Kidney tubule cell (primary cell): ENCODE results near the gene SLC35F6.
"Not testable (repeated sequence)": the region's sequence is repeated elsewhere in the genome, so short reads cannot be mapped to it uniquely, and the experiment has no call there.

Source experiments
- DNase-seq: peaks from one replicate; pipeline ENCODE4 v3.0.0-alpha.2; 2018; ENCODE audit warnings: low spot score

Gene SLC35F6

DNA sequence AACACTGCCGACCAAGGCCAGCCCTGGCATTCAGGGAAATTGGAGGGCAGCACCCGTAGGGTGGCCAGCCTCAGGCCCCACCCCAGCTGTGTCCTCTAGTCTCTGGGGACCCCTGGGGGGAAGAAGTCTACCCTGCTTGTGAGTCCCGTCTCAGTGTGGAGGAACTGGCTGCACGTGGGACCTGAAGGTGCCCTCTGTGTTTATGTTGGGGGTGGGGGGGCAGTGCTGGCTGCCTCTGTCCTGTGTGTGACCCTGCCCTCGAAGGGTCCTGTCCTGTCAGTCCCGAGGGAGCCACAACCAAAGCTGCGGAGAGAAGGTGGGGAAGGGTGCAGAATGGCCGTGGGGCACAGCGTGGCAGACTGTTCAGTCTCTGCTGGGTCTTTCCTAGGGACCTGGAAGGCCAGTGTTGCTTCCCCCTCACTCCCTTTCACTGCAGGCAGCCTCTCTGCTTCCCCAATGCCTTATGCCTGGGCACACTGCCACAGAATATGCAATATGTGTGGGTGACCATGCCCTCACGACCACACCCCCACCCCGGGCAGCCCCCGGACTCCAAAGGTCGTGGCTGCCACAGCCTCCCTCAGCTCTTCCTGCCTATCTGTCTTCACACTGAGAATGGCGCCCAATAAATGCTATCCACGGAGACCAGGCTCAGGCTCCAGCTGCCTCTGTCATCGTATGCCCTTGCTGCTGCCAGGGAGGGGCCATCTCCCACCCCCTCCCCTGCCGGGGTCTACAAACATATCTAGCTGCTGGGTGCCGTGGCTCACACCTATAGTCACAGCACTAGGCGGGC is 33.3 kb upstream of the SLC35F6 start:
- no peak for DNase-seq

DNA sequence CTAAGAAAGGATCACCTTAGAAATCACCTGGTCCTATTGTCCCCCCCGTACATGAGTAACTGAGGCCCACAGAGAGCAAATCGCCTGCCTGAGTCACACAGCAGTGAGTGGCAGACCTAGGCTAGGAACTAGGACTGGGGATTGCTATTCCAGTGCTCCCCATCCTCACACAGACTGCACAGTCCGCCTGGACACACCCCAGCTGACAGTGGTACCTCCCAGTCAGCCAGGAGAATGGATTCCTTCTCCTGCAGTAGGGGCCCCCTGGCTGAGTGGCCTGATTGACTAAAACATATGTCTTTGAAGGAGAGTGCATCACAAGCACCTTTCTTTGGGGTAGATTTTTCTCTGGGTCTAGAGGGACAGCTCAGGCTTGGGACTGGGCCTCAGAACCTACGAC is 32.4 kb upstream of the SLC35F6 start:
- no peak for DNase-seq

DNA sequence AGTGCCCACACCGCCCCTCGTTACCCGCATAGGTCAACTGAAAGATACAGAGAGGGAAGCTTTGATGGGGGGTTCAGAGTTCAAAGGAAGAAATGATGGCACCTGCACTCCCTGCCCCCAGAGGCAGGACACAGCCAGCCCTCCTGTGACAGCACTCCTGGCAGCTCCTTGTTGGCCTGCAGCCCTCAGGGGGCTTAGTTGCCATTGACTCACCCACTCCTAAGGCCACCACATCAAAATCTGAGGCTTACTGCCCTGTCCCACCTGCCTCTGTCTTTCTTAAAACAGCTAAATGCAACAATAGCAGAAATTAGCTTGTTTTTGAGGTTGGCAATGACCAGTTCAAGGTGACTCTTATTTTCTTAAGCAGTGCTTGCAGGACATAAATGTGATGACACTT is 31.6 kb upstream of the SLC35F6 start:
- no peak for DNase-seq

DNA sequence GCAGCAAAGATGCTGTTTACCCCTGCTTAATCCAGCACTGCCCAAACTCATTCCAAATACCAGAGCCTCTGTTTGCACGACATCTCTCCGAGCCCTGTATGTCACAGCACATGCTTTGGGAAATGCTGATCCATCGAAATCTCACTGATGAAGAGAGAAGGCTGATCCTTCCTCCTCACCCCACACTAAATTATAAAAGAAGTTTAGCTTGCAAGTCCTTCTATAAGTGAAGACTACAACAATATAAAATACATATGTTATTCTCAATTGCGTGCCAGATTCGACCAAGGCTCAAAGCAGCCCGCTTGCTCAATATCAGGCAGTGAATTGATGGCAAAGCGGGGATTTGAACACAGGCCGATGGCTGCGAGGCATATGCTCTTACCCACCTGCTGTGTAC is 30.7 kb upstream of the SLC35F6 start:
- DNase-seq: no peak

DNA sequence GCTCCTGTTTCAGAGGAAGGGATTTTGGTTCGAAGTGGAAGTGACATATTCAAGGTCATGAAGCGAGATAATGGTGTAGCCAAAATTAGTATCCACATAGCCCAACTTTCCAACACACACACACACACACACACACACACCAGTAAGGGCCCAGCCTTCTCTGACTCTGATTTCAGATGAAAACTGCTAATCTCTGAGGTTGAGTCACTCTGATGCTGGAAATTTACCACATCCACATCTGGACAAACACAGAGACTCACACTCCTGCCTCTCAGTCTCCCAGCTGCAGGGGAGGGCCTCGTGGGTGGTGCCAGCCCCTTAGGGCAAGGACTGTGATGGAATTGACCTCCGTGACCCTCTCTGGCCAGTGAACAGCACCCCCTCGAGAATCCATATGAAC is 29.0 kb upstream of the SLC35F6 start:
- peak; percentile 44 for DNase-seq

DNA sequence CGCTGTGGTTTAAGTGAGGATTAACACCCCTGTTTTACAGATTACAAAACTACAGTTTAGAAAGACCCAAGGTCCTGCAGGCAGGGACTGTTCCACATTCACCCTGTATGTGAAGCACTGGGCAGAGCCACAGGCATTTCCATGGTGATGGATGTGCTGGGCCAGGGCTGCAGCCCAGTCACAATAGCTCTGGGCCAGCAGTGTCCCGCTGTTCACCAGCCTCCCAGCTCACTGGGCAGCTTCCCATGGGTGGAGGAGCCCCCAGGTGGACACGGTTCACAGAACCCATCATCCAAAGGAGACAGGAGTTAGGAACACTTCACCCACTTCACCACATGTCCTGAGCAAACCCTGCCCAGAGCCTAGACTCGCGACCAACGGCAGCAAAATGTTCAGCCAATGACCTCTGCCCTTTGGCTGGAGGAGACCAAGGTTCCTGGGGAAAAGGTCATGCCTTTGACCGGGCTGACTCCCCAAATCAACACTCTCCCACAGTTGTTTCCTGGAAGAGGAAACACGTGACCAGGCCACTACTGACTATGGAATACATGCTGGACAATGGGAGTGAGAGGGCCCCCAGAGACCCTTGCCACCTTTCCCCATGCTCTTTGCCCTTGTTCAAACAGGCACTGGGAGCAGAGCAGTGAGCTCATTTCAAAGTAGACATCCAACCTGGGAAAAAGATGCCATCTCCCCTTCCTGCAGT is 28.0 kb upstream of the SLC35F6 start:
- DNase-seq: no peak

DNA sequence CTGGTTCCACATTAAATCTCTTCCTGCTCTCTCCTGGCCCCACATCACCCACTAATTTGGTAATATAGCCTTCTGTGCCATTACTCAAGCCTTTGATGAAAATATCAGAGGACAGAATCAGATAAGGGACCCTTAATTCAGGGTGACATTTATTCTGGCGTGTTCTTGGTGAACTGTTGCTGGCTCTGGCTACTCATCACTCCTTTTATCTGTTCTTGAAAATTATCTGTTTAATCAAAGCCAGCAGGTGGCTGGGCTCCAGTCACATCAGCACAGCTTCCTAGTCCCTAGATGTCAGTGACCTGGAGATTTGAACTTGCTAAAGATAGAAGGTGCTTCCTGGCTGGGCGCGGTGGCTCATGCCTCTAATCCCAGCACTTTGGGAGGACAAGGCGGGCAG is 26.9 kb upstream of the SLC35F6 start:
- DNase-seq: no peak

DNA sequence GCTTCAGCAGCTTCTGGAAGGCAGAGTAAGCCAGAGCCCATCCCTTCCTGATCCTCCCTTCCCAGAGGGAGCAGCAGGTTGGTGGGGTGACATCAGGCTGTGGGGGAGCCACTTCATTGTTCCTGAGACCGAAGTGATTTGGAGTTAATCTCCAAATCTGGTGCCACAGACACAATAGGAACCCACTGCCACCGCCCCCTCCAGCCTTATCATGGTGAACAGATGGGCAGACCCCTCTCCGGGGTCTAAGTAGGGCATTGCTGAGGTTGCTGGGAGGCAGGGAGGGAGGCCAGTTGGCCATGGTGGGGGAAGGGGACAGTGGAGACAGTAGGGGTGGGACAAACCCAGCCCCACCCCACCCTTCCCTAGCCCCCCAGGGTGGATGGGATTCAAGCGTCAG is 25.6 kb upstream of the SLC35F6 start:
- no peak for DNase-seq

DNA sequence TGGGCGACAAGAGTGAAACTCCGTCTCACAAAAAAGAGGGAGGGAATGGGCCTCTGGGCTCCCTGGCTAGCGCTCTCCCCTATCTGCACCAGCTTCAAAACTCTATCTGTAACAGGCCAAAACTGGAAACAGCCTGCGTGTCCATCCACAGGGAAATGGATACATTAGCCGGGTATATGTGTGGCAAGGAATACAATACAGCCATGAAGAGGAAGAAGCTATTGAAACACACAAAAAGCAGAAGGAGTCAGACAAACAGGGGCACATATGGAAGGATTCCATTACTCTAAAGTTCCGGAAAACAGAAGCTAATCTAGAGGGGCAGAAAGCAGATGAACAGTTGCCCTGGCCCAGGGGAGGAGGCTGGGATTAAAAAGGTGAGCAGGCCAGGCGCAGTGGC is 24.6 kb upstream of the SLC35F6 start:
- no peak for DNase-seq

DNA sequence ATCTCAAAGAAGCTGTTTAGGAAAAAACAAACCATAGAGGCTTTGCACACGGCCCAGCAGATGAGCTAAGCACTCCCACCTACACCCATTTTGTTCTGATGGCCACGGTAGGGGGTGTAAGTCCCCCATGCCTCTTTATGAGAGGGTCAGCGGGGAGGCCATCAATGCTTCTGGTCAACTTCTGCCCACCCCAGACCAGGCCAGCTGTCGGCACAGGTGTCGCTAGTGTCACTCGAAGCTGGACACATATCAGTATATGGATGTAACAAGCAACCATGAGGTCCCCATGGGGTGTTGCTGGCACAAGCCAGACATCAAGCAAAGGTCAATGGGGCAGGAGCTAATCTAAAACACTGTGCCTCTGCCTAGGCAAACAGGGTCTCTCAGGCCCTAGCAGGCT is 23.7 kb upstream of the SLC35F6 start:
- no peak for DNase-seq

DNA sequence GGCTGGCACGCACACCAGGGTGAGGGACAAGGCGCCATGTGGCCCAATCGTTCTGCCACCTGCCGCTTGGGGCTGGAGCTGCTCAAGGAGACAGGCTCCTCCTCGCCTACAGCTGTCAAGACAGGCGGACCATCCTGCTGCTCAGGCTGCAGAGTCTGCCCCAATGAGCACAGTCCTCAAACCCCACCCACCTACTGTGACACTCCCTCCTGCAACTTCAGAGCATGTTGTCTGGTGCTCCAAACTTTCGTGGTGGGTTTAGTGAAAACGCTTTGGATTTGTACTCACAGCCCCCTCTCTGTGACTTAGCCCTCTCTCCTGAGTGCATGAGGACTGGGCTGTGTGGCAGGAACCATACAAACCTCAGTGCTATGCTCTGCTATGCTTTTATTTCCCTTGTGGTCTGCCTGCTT is 23.2 kb upstream of the SLC35F6 start:
- no peak for DNase-seq

DNA sequence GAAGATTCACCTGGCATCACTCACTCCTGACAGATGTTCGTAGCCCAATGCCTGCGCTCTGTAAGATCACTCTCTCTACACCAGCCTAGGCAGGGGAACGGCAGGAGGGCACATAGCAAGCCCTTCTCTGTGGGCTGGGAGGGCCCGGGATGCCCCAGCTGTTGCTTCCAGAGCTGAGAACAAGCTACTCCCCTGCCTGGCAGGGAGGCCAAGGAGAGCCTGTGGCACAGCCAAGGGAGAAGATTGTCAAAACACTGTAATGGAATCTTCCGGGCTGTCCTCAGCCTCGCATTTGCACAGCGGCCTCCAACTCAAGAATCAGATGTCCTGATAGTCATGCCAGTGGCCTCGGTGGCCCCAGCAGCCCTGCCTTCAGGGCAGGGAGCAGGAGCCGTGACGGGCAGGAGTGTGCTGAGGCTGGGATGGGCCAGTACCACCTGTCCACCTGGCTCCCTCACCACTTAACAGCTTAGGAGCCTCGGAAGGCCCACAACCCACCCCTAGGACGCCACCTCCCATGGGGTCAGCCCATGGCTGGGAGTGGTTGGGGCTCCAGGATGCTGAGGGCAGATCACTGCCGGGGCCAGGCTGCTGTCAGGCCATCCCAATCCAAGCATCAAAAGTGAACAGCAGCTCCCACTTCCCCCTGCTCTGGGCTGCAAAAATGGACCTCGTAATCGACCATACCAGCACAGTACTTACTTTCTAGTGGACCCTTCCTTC is 21.9 kb upstream of the SLC35F6 start:
- no peak for DNase-seq

DNA sequence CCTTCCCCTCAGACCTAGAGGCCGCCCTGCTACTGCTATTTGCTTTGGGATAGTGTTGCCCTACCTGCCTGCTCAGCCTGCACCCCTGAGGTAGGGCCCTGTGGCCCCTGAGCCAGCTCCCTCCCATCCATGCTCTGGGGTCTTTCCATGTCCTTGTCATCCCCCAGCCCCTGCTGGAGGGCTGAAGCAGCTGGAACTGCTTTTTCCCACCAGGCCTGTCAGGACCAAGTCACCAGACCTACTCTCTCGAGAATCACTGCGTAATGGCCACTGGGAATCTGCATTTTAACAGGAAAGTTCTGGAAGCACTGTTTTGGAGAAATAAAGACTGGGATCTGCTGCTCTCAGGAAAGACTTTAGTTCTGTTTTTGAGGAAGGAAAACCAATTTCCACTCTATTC is 20.2 kb upstream of the SLC35F6 start:
- DNase-seq: no peak

DNA sequence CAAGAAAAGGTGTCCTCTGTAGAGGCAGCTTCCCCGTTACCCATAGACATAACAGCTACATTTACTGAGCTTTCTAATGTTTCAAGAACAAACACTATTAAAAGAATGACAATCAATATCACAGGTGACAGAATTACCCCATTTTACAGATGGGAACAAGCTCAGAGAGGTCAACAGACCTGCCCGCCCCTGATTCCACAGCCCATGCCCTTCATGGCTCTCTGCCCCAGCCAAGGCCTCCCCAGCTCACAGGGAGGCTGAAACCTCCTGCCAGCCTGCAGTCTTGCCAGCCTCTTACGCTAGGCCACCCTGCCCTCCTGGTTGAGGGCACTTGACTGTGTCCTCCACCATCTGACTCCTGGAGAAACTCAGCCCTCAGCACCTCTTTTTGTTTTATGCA is 19.1 kb upstream of the SLC35F6 start:
- no peak for DNase-seq

DNA sequence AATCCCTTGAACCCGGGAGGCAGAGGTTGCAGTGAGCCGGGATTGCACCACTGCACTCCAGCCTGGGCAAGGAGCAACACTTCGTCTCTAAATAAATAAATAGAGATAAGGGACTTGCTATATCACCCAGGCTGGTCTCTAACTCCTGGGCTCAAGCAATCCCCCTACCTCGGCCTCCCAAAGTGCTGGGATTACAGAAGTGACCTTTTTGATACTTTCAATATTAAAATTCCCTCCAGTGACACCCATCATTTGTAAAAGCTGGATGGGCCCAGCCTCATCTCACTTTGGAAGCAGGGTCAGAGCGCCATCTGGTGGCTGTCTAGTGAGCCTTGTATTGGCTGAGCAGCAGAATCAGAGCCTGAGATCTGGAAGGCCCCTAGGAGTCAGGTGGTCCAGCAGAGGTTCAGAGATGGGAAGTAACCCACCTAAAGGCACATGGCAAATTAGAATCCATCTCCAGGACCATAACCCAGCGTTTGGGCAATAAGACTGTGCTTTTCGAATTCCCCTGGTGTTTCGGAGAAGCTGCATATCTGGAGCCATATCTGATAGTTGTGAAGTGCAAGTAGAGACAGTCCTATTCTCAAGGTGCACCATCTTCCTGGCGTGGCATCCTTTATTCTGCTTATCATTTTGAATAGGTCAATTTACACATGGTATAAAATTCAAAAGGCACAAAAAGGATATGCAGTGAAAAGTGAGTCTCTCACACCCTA is 18.3 kb upstream of the SLC35F6 start:
- DNase-seq: peak; percentile 76

DNA sequence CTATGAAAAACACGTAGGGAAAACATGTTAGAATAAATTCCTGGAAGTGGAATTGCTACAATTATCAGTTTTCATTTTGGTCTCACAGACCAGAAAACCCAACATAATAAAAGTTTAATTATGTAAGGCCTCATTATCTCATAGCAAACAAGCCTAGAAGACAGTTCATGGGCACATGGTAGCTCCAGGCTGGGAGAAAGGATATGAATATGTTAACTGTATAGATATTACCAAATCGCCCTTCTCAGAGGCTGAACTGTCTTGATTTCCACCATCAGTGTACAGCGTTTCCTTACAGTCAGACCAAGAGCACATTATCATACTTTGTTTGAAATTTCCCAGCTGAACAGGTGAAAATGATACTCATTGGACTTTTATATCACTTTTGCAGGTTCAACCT is 17.1 kb upstream of the SLC35F6 start:
- DNase-seq: no peak

DNA sequence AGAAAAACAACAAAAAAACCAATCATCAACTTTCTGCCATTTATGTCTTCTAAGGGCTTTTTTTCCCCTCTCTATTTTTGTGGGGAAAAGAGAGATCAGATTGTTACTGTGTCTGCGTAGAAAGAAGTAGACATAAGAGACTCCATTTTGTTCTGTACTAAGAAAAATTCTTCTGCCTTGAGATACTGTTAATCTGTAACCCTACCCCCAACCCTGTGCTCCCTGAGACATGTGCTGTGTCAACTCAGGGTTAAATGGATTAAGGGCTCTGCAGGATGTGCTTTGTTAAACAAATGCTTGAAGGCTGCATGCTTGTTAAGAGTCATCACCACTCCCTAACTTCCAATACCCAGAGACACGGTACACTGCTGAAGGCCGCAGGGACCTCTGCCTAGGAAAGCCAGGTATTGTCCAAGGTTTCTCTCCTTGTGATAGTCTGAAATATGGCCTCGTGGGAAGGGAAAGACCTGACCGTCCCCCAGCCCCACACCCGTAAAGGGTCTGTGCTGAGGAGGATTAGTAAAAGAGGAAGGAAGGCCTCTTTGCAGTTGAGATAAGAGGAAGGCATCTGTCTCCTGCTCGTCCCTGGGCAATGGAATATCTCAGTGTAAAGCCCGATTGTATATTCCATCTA is 14.2 kb upstream of the SLC35F6 start:
- peak; percentile 75 for DNase-seq

DNA sequence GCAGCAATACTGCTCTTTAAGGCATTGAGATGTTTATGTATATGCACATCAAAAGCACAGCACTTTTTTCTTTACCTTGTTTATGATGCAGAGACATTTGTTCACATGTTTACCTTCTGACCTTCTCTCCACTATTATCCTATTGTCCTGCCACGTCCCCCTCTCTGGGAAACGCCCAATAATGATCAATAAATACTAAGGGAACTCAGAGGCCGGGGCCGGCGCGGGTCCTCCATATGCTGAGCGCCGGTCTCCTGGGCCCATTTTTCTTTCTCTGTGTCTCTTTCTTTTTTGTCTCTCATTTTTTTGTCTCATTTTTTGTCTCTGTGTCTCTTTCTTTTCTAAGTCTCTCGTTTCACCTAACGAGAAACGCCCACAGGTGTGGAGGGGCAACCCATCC is 13.6 kb upstream of the SLC35F6 start:
- DNase-seq: not testable (repeated sequence)

DNA sequence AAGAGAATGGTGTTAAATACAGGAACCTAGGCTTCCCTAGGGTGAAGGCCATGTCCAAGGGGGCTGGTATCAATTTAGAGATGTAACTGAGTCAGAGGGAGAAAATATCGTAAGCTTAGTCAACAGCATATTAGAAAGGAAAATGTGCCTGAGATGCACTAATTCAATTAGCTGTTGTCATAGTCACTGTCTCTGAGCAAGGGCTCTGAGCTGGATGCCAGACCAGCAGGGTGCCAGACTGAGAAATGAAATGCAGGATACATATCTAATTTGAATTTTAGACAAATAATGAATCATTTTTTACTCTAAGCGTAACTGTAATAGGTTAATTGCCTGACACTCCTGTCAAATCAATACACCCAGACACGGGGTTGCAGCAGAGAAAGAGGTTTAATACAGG is 11.4 kb upstream of the SLC35F6 start:
- DNase-seq: no peak

DNA sequence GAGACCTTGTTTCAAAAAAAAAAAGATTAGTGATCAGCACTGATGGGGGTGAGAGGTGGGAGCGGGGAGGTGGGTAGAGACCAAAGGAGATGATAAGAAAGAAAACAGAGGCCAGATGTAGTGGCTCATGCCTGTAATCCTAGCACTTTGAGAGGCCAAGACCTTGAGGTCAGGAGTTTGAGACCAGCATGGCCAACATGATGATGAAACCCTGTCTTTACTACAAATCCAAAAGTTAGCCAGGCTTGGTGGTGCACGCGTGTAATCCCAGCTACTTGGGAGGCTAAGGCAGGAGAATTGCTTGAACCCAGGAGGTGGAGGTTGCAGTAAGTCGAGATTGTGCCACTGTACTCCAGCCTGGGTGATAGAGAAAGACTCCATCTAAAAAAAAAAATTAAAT is 9.5 kb upstream of the SLC35F6 start:
- no peak for DNase-seq

DNA sequence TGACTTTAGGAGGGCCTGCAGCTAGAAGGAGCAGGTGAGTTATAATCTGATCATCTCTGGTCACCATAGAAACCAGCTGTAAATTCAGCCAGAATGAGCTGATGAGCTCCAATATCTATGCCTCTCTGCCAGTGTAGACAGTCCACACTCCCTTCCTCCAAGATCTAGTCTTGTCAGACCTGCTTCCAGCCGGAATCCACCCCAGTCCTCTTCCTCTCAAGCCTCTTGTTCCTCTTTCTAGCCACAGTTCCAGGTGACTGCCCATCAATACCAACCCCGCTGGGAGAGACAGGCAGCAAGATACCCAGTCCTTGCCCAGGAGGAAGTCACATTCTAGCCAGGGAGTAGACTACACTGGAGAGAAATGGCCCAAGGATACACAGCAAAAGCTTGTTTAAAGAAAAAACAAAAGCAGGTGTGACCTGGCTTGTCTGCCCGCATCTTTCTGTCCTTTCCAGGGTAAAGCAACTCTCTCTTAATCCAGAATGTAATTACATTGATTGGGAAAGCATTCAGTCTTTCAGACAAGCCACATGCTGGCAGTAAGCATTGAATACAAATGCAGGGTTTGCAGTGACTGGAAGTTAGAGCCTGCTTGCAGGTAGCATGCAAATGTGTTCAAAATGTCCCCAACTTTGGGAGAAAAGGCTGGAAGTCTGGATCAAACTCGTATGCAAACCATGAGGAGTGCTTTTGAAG is 9.0 kb upstream of the SLC35F6 start:
- DNase-seq: peak; percentile 83
